Measurements from ENCODE around the gene KMT2E.

Gene KMT2E

DNA sequence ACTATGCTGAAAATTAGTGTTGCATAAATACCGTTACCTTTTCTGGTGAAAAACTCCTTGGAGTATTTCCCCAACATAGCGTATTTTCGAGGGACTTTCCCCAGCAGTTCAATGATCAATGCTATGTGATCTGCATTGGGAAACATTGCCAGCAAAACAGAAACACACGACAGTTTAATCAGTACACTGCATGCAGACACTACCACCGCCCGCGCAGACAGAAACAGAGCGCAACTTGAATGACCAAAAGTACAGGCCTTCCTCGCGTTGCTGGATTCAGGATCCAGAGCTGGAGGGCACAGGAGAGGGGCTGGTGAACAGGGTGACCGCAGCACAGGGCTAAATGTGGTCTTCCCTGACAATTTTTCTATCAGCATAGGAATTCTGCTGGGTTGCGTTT is 111.7 kb downstream of the KMT2E start:
- Histone ChIP-seq H3K27ac (ENCODE audit: low read depth, low read length, poor library complexity, severe bottlenecking) (no peak overlapping the region), H3K4me3 (ENCODE audit: low read depth, low read length, poor library complexity, severe bottlenecking) (no peak overlapping the region), H3K4me1 (ENCODE audit: insufficient read depth, low read length, severe bottlenecking) (peaks cover 16% of the 10 kb centered on the region), H2AFZ (ENCODE audit: low read length) (no peak overlapping the region), H3K36me3 (ENCODE audit: insufficient read depth, low read length) (0 out of 2 replicates have a peak, but pooled peaks cover 7% of the 10 kb centered on the region), H3K79me2 (ENCODE audit: insufficient read depth, low read length) (no peaks in the 10 kb centered on the region), H4K20me1 (ENCODE audit: insufficient read depth, low read length) (no peaks in the 10 kb centered on the region), H3K4me2 (ENCODE audit: low read length) (no peak overlapping the region), H3F3A (ENCODE audit: insufficient read depth, low read length) (no peaks in the 10 kb centered on the region), H3K9me3 (ENCODE audit: low read length) (no peaks in the 10 kb centered on the region), H3K9me2 (ENCODE audit: low read depth, low read length) (no peaks in the 10 kb centered on the region), H3K27me3 (ENCODE audit: insufficient read depth, low read length) (no peaks in the 10 kb centered on the region), H3K9ac (ENCODE audit: low read length) (no peak overlapping the region)
- TF ChIP-seq EZH2 (IDR thresholded peaks at IDR 0.05; ENCODE audit: borderline replicate concordance, low read length): no peak
- TF ChIP-seq, protein P1, sequence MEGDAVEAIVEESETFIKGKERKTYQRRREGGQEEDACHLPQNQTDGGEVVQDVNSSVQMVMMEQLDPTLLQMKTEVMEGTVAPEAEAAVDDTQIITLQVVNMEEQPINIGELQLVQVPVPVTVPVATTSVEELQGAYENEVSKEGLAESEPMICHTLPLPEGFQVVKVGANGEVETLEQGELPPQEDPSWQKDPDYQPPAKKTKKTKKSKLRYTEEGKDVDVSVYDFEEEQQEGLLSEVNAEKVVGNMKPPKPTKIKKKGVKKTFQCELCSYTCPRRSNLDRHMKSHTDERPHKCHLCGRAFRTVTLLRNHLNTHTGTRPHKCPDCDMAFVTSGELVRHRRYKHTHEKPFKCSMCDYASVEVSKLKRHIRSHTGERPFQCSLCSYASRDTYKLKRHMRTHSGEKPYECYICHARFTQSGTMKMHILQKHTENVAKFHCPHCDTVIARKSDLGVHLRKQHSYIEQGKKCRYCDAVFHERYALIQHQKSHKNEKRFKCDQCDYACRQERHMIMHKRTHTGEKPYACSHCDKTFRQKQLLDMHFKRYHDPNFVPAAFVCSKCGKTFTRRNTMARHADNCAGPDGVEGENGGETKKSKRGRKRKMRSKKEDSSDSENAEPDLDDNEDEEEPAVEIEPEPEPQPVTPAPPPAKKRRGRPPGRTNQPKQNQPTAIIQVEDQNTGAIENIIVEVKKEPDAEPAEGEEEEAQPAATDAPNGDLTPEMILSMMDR (IDR thresholded peaks at IDR 0.05; ENCODE audit: low read length): no peak

DNA sequence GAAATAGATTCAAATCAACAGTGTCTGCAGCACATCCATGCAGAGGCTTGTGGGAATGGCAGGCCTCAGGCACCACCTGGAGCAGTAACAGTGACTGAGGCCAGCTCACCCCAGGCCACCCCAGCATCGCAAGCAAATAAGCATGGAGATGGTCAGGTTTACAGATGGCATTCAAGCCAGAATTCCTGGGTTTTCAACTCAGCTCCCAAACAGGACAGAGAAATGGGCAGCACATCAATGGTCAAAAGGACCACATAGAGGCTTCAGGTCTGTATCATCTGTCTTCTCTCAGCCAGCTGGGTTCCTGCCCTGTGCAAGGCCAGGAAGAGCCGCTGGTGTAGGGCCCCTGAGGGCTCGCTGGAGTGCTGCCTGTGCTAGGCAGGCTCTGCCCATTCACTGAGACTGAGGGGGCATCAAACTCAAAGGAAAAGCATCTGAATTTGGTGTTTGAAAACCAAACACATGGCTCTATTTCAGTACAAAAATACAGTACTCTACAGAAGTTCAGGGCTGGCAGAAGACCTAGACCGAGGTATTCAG is 112.5 kb downstream of the KMT2E start:
- no peak overlapping the region for H3K4me3 ChIP-seq (ENCODE audit: low read depth, low read length, poor library complexity, severe bottlenecking)
- H3K79me2 ChIP-seq (ENCODE audit: insufficient read depth, low read length): no peaks in the 10 kb centered on the region
- H3K36me3 ChIP-seq (ENCODE audit: insufficient read depth, low read length): 0 out of 2 replicates have a peak, but pooled peaks cover 7% of the 10 kb centered on the region
- no peaks in the 10 kb centered on the region for H4K20me1 ChIP-seq (ENCODE audit: insufficient read depth, low read length)
- H3K4me1 ChIP-seq (ENCODE audit: insufficient read depth, low read length, severe bottlenecking): peaks cover 16% of the 10 kb centered on the region
- H3K27ac ChIP-seq (ENCODE audit: low read depth, low read length, poor library complexity, severe bottlenecking): peak overlapping the region; percentile 65
- no peak overlapping the region for H2AFZ ChIP-seq (ENCODE audit: low read length)
- no peaks in the 10 kb centered on the region for H3K9me2 ChIP-seq (ENCODE audit: low read depth, low read length)
- peak overlapping the region; percentile 22; the same call in 1 of the 2 replicates for H3K4me2 ChIP-seq (ENCODE audit: low read length)
- no peaks in the 10 kb centered on the region for H3K9me3 ChIP-seq (ENCODE audit: low read length)
- H3K9ac ChIP-seq (ENCODE audit: low read length): no peak overlapping the region
- TF ChIP-seq, protein P1 (IDR thresholded peaks at IDR 0.05; ENCODE audit: low read length): no peak
- TF ChIP-seq EZH2 (IDR thresholded peaks at IDR 0.05; ENCODE audit: borderline replicate concordance, low read length): no peak
- H3F3A ChIP-seq (ENCODE audit: insufficient read depth, low read length): no peaks in the 10 kb centered on the region
- H3K27me3 ChIP-seq (ENCODE audit: insufficient read depth, low read length): no peaks in the 10 kb centered on the region

DNA sequence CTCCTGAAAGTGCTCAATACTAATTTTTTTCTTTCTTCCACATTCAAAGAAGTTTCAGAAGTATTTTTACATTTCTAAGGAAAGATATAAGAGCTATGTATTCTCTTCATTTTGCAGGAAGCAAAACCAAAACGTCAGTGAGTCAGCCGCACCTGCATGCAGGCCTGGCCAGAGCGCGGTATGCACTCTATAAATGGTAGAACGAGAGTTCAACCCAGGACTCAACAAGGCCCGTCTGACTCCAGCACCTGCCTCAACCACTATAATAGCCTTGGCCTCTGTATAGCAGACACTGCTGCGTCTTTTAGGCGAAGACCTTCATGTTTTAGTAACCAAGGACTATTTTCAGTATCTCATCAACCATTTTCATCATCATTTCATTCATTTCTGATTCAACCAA is 113.2 kb downstream of the KMT2E start:
- H3K36me3 ChIP-seq (ENCODE audit: insufficient read depth, low read length): 0 out of 2 replicates have a peak, but pooled peaks cover 7% of the 10 kb centered on the region
- H3K27ac ChIP-seq (ENCODE audit: low read depth, low read length, poor library complexity, severe bottlenecking): peak overlapping the region; percentile 65
- H3K79me2 ChIP-seq (ENCODE audit: insufficient read depth, low read length): no peaks in the 10 kb centered on the region
- no peaks in the 10 kb centered on the region for H3K9me3 ChIP-seq (ENCODE audit: low read length)
- H4K20me1 ChIP-seq (ENCODE audit: insufficient read depth, low read length): no peaks in the 10 kb centered on the region
- peaks cover 16% of the 10 kb centered on the region for H3K4me1 ChIP-seq (ENCODE audit: insufficient read depth, low read length, severe bottlenecking)
- H3K27me3 ChIP-seq (ENCODE audit: insufficient read depth, low read length): no peaks in the 10 kb centered on the region
- H3K4me3 ChIP-seq (ENCODE audit: low read depth, low read length, poor library complexity, severe bottlenecking): no peak overlapping the region
- H2AFZ ChIP-seq (ENCODE audit: low read length): no peak overlapping the region
- H3K4me2 ChIP-seq (ENCODE audit: low read length): peak overlapping the region; percentile 22; the same call in 1 of the 2 replicates
- no peaks in the 10 kb centered on the region for H3F3A ChIP-seq (ENCODE audit: insufficient read depth, low read length)
- TF ChIP-seq, protein P1 (IDR thresholded peaks at IDR 0.05; ENCODE audit: low read length): no peak
- no peak for TF ChIP-seq EZH2 (IDR thresholded peaks at IDR 0.05; ENCODE audit: borderline replicate concordance, low read length)
- no peaks in the 10 kb centered on the region for H3K9me2 ChIP-seq (ENCODE audit: low read depth, low read length)
- no peak overlapping the region for H3K9ac ChIP-seq (ENCODE audit: low read length)
